ENCODE measurements around the gene INPP4B. TPM values are rescaled to one million over a fixed set of nuclear protein-coding genes. Genes with fewer than 3 reads are reported as not detected.

The INPP4B gene
- polyA plus RNA-seq, 4 donors: 6.2 to 9.6 (median 8.4) TPM

DNA sequence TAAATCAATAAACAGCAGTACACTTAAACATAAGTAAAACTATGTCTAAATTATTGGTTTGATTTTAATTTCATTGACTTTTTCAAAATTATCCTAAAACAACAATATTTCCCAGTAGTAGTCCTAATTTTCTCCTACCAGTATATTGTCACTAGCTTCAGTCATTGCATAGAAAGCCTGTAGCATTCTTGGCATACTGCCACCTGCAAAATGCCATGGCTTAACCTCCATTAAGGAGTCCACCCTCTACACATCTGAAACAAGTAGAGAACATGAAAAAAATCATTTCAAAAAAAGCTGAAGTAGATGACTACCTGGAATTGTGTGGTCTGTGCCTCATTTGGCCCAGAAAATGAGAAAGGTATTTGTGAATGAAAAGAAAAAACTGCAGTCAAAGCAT, 348.5 kb downstream of the INPP4B start:
- peak in 1 of 4 donors; percentile 4 for DNase-seq (ENCODE audit: low read depth in 4 of 4, low spot score in 2 of 4)

DNA sequence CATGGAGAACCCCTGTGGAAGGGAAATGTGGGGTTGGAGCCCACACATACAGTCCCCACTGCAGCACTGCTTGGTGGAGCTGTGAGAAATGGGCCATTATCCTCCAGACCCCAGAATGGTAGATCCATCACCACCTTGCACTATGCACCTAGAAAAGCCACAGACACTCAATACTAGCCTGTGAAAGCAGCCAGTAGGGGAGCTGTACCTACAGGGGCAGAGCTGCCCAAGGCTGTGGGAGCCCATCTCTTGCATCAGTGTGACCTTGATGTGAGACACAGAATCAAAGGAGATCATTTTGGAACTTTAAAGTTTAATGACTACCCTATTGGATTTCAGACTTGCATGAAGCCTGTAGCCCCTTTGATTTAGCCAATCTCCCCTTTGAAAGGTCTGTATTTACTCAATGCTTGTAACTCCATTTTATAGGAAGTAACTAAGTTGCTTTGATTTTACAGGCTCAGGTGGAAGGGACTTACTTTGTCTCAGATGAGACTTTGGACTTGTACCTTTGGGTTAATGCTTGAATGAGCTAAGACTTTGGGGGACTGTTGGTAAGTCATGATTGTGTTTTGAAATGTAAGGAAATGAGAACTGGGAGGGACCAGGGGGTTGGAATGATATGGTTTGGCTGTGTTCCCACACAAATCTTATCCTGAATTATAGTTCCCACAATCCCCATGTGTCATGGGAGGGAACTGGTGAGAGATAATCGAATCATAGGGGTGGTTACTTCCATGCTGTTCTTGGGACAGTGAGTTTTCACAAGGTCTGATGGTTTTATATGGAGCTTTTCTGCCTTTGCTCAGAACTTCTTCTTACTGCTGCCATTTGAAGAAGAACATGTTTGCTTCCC, 352.6 kb downstream of the INPP4B start:
- no peak for DNase-seq (ENCODE audit: low read depth in 4 of 4, low spot score in 2 of 4)

DNA sequence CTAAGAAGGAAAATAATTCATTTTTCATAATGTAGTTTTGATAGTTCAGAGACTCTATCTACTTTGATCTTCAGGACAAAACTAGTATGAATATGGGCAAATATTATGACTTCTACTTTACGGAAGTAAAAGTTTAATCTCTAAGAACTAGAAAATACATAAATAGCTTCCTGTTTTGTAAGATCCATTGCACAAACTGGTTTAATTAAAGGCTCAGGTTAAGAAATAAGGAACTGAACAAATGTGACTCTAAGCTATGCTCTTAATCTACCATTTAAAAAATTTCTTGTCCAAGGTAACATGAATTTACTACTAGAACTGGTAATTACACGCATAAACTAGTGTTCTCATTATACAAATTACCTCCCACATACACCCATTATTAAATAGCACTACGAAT, 360.6 kb downstream of the INPP4B start:
- no peak for DNase-seq (ENCODE audit: low read depth in 4 of 4, low spot score in 2 of 4)

DNA sequence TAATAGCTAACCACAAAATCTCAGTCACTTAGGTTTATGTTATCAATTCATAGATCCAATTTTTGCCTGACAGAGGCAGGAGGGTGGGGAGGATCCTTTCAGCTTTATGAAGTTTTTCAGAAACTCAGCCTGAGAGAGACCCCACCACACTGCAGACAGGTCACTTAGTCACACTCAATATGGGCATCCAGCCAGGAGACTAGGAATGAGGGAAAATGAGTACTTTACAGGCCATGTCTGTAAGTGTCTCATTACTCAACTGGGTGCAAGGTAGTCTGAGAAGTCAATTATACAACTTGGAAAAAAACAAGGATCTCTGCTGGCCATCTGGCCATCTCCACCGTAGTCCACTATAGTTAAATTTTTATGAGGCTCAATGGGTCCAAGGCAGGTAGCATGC, 365.9 kb downstream of the INPP4B start:
- DNase-seq (ENCODE audit: low read depth in 4 of 4, low spot score in 2 of 4): no peak

DNA sequence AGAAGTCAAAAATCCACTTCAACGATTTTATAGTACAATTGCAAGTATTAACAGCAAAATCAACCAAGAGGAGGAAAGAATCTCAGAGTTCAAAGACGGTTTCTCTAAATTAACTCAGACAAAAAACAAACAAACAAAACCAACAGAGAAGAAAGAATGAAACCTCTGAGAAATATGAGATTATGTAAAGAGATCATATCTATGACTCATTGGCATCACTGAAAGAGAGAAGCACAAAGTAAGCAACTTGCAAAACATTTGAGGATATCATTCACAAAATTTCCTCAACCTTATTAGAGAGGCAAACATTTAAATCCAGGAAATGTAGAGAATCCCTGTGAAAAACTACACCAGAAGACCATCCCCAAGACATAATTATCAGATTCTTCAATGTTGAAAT, 370.4 kb downstream of the INPP4B start:
- DNase-seq (ENCODE audit: low read depth in 4 of 4, low spot score in 2 of 4): no peak

DNA sequence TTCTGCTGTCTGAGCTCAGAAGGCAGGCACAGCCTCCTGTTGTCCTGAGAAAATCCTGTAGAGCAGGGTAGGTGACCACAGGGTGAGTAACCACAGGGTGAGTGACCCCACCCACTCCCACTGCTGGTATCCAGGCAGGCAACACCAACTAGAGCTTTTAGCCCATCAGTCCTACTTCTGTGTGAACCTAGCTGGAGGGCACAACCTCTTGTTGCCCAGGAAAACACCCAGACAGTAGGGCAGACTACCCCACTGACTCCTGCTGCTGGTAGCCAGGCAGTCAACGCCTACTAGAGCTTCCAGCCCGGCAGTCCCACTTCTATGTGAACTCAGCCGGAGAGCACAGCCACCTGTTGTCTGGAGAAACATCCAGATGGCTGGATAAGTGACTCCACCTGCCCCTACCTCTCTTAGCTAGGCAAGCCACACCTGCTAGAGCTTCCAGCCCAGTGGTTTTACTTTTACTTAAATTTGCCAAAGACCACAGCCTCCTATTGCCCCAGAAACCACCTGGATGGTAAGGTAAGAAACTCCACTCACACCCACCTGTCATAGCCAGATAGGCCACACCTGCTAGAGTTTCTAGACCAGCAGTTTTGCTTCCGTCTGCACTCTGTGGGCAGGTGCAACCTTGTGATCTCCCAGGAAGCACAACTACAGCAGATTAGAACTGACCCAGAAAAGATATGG, 371.6 kb downstream of the INPP4B start:
- no peak for DNase-seq (ENCODE audit: low read depth in 4 of 4, low spot score in 2 of 4)

DNA sequence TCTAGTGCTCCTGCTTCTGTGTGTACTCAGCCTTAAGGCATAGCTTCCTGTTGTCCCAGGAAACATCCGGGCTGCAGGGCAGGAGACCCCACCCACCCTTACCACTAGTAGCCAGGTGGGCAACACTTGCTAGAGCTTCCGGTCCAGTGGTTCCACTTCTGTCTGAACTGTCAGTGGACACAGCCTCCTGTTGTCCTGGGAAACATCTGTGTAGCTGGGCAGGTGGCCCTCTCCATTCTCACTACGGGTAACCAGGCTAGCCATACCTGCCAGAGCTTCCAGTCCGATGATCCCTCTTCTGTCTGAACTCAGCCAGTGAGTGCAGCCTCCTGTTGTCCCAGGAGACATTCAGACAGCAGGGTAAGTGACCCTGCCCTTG, 372.2 kb downstream of the INPP4B start:
- no peak for DNase-seq (ENCODE audit: low read depth in 4 of 4, low spot score in 2 of 4)

DNA sequence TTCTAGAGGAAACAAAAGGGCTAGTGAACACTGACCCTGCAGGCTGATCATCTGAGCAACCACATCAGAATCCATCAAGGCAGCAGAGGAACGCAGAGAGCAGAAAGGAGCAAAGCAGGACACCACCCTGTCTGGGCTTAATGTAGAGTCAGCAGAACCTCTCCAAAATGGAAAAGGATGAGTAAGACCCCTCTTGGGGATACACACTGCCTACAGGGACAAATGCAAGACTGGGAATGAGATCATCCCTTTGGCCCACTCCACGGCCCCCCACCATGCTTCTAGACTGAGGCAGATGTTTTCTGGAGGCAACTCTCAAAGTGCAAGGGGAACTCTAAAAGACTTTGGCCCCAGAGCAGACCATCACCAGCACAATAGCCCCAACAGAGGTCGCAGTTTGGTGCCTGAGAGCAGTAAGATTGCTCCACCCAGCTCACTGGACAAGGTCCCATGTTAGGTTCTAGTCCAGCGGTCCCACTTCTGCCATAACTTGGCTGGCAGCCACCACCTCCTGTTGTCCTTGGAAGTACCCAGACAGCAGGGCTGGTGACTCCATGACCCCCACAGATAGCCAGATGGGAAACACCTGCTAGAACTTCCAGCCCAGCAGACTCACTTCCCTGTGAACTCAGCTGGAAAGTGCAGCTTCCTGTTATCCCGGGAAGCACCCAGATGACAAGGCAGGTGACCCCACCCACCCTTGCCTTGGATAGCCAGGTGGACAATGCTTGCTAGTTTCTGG, 372.7 kb downstream of the INPP4B start:
- no peak for DNase-seq (ENCODE audit: low read depth in 4 of 4, low spot score in 2 of 4)

DNA sequence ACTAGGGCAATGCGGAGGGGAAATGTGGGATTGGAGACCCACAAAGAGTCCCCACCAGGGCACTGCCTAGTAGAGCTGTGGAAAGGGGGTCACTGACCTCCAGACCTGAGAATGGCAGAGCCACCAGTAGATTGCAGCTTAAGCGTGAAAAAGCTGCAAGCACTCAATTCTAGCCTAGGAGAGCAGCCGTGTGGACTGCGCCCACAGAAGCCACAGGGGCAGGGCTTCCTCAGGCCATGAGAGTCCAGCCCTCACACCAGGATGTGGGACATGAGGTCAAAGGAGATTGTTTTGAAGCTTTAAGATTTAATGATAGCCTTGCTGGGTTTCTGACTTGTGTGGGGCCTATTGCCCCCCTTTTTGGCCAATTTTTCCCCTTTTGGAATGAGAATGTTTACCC, 379.0 kb downstream of the INPP4B start:
- no peak for DNase-seq (ENCODE audit: low read depth in 4 of 4, low spot score in 2 of 4)

DNA sequence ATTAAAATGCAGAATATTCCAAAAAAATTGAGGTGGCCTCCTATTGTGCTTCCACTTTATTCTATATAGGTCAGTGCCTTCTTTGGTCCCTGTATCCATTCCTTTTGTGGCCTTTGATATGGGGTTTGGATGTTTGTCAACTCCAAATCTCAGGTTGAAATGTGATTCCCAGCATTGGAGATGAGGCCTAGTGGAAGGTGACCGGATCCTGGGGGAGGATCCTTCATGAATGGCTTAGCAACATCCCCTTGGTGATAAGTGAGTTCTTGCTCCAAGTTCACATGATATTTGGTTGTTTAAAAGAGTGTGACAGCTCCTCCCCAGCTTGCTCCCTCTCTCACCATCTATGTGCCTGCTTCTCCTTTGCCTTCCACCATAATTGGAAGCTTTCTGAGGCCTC, 380.6 kb downstream of the INPP4B start:
- DNase-seq (ENCODE audit: low read depth in 4 of 4, low spot score in 2 of 4): no peak

DNA sequence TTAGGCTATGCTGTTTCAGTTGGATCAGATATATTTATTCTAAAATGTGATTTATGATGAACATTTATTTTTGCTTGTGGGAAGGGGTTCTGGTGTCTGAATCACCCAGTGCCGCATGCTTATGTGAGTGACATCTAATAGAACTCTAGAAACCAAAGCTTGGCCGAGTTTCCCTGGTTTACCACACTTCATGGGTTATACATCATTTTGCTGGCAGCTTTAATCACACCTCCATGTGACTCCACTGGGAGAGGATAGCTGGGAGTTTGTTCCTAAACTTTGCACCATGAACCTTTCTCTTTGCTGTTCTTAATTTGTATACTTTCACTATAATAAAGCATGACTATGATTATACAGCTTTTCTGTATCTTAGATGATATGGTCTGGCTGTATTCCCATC, 382.9 kb downstream of the INPP4B start:
- no peak for DNase-seq (ENCODE audit: low read depth in 4 of 4, low spot score in 2 of 4)

DNA sequence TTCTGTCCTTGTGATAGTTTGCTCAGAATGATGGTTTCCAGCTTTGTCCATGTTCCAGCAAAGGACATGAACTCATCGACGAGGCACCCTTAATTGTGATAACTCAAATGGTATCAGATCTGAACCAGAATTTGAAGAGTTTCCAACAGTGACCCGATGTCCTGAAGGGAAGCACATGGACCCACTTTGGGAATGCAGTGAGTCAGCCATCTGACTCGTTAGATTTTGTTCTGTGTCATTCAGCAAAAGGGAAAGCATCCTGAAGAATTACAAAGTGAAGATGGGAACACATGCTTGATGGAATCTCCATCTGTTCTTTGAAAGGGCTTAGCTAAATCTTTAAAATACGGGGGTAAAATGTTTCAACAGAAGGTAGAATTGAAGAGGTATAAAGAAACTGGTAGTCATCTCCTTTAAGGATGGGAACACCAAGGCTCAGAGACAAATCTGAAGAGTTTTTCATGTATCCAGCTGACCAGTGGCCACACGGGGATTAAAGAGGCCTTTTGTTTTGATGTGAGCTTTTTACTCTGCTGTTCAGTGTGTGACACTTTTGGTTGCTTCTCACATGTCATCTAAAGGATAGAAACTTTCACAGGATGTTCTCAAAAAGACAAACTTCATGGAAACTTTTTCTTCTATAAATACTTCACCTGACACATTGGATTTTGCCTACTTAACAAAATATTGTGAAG, 393.8 kb downstream of the INPP4B start:
- DNase-seq (ENCODE audit: low read depth in 4 of 4, low spot score in 2 of 4): no peak

DNA sequence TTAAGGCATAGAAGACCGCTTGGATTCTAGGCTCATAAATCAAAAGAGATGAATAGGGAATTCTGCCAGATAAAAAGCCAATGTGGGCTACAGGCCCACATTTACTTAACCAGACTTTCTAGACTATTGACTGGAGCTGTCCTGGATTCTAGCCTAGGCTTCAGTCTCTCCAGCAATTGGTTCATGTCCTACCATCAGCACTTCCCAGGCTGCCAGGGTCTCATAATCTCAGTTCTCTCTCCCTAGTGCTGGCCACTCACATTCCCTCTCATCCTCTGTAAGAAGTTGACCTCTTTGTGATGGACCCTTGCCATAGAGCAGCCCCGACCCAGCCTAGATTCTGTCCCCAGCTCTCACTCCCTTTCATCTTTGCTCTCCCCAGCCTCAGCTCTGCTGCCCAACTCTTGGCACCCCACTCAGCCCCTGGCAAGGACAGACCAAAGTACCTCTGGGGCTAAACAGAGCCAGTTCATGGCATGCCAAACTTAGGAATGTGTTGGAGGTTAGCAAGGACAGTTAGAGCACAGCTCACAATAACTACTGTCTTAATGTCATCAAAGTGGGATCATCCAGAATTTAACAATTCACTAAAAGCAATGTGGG, 396.2 kb downstream of the INPP4B start:
- no peak for DNase-seq (ENCODE audit: low read depth in 4 of 4, low spot score in 2 of 4)

DNA sequence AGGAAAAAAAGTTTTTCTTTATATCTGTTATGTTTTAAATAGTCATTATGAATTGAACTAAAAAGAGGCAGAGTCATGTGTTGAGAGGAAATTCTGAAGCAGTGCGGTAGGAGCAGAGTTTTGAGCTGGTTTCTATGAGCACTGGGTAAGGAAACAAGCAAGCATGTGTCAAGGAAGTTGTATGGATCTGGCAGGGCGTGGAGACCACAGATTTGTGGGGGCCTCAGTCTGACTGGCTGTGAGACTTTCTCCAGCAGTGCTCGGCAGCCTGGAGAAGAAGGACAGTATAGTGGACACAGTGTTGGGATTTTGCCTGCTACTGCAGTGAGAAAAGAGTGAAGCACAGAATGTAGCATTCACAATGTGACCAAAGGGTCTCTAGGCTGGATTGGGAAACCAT, 399.1 kb downstream of the INPP4B start:
- no peak for DNase-seq (ENCODE audit: low read depth in 4 of 4, low spot score in 2 of 4)

DNA sequence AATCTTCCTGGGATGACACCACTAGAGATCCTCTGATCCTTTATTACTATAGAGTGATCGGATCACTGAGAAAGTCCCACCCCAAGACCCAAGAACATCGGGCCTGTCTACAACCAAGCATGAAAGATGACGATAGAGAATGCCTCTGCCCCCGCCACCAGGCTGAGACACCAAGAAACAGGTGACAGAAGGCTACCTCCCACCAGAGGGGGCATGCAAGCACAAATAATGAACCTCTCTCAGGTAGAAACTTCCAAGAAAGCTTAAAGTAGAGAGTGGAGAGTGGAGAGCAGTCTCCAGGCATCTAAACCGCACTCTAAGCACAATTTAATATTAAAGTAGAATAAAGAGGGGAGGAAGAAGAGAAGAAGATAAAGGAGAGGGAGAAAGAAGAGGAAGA, 402.6 kb downstream of the INPP4B start:
- DNase-seq (ENCODE audit: low read depth in 4 of 4, low spot score in 2 of 4): no peak

DNA sequence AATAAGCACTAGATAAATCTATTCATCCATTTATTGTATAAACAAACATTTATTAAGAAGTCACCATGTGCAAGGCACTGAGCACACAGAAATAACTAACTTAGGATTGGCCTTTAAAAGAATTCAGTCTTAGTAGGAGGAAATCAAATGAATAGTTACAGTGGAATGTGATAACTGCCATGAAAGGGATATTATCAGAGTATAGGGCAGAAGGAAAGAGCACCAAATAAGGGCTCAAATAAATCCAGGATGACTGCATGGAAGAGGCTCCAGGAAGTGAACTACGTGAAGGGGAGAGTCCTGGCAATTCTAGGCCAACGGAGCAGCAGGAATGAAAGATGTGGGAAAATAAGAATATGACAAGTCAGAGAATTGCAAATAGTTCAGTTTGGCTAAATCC, 406.0 kb downstream of the INPP4B start:
- DNase-seq (ENCODE audit: low read depth in 4 of 4, low spot score in 2 of 4): no peak

DNA sequence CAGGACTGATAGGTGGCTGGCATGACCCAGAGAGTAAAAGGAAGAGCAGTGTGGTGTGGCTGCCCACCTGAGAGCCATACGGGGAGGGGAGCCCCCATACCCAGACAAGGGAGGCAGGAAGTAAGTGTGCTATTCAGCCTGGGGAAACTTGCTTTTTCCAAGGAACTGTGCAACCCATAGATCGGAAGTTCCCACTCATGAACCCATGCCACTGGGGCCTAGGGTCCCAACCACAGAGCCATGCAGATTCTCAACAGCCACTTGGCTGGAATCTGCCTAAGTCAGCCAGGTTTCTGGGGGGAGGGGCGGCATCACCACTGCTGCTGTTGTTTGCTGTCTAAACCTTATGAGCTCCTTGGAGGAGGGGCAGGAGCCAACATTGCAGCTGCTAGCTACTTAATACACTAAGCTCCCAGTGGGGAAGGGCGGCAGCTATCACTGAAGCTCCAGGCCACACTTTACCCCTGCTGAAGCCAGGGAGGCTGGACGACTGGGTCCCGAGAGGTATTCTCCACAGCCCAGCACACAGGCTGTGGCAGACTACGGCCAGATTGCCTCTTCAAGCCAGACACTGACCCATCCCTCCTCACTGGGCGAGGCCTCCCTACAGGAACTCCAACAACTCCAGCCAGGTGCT, 410.4 kb downstream of the INPP4B start:
- no peak for DNase-seq (ENCODE audit: low read depth in 4 of 4, low spot score in 2 of 4)

DNA sequence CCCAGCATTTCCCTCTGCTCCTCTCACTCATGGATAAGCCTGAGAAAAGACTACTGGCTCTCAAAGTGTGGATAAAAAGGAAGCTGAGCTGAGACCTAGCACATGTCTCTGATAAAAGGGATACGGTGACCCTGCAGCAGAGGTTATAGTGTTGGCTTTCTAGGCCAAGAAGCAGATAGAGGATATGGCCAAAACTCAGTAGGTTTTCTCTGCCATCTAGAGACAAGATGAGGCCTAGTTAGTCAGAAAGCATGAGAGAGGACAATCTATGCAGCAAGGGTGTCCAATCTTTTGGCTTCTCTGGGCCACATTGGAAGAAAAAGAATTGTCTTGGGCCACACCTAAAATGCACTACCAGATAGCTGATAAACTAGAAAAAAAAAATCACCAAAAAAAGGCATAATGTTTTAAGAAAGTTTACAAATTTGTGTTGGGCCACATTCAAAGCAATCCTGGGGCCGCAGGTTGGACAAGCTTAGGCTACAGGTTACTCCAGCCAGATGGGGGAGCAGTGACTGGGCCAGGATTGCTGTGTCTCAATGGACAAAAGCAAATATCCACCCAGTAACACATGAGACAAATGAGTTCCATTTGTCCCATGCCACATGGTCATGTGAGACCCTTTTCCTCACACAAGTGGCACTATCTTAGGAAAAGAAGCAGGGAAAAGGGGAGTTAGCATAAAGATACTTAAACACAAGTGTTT, 411.4 kb downstream of the INPP4B start:
- no peak for DNase-seq (ENCODE audit: low read depth in 4 of 4, low spot score in 2 of 4)

DNA sequence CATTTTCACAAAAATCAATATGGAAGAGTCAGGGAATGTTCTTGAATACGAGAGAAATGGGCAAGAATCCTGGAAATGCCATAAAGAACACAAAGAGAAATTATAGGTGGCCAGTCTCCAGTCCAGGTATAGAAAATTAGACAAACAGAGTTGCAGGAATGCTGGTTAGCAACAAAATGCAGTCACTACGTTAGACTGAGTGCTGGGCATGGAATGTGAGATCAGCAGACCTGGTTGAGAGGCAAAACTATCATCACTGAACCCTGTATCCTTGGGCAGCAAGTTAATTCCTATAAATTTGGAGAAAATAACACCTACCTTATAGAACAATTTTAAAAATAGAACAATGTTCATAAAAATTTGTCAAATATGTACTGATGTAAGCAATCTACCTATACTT, 417.4 kb downstream of the INPP4B start:
- no peak for DNase-seq (ENCODE audit: low read depth in 4 of 4, low spot score in 2 of 4)
